ENCODE results near the gene PARP11.

PARP11 gene

GRCh38 chr12:3789838-3790237 is 83.4 kb downstream of the PARP11 start:
- Histone ChIP-seq H3K27ac (no peak overlapping the region), H3K9me3 (no peaks in the 10 kb centered on the region), H3K4me3 (ENCODE audit: low read depth in 1 of 2, low read length in 1 of 2) (no peak overlapping the region), H3K36me3 (no peaks in the 10 kb centered on the region), H3K4me1 (ENCODE audit: control insufficient read depth in 1 of 2, insufficient read depth in 1 of 2, low read depth in 1 of 2, low read length in 1 of 2) (no peaks in the 10 kb centered on the region), H3K27me3 (no peaks in the 10 kb centered on the region)
- TF ChIP-seq CTCF (IDR thresholded peaks at IDR 0.05) = no peak

- no peak overlapping the region for H3K27ac ChIP-seq
- H3K27me3 ChIP-seq = peaks cover 1% of the 10 kb centered on the region
- TF ChIP-seq CTCF (IDR thresholded peaks at IDR 0.05) = peak; percentile 52
- H3K4me1 ChIP-seq (ENCODE audit: control insufficient read depth in 1 of 2, insufficient read depth in 1 of 2, low read depth in 1 of 2, low read length in 1 of 2) = no peaks in the 10 kb centered on the region
- no peak overlapping the region for H3K4me3 ChIP-seq (ENCODE audit: low read depth in 1 of 2, low read length in 1 of 2)
- H3K36me3 ChIP-seq = no peaks in the 10 kb centered on the region
- no peaks in the 10 kb centered on the region for H3K9me3 ChIP-seq
Measured at GRCh38 chr12:3777206-3777809, 95.9 kb downstream of the PARP11 start.

GRCh38 chr12:3775385-3776035 is 97.7 kb downstream of the PARP11 start:
- Histone ChIP-seq H3K36me3 (no peaks in the 10 kb centered on the region), H3K27ac (no peak overlapping the region), H3K9me3 (no peaks in the 10 kb centered on the region), H3K4me3 (ENCODE audit: low read depth in 1 of 2, low read length in 1 of 2) (no peak overlapping the region), H3K4me1 (ENCODE audit: control insufficient read depth in 1 of 2, insufficient read depth in 1 of 2, low read depth in 1 of 2, low read length in 1 of 2) (no peaks in the 10 kb centered on the region), H3K27me3 (no peaks in the 10 kb centered on the region)
- TF ChIP-seq CTCF (IDR thresholded peaks at IDR 0.05) = no peak

GRCh38 chr12:3772380-3772779 is 100.8 kb downstream of the PARP11 start:
- H3K9me3 ChIP-seq = no peaks in the 10 kb centered on the region
- no peak for TF ChIP-seq CTCF (IDR thresholded peaks at IDR 0.05)
- H3K27ac ChIP-seq = no peak overlapping the region
- no peak overlapping the region for H3K4me3 ChIP-seq (ENCODE audit: low read depth in 1 of 2, low read length in 1 of 2)
- H3K4me1 ChIP-seq (ENCODE audit: control insufficient read depth in 1 of 2, insufficient read depth in 1 of 2, low read depth in 1 of 2, low read length in 1 of 2) = no peaks in the 10 kb centered on the region
- H3K36me3 ChIP-seq = no peaks in the 10 kb centered on the region
- H3K27me3 ChIP-seq = no peaks in the 10 kb centered on the region

GRCh38 chr12:3771853-3772252 is 101.3 kb downstream of the PARP11 start:
- Histone ChIP-seq H3K27me3 (no peaks in the 10 kb centered on the region), H3K9me3 (no peaks in the 10 kb centered on the region), H3K27ac (no peak overlapping the region), H3K4me1 (ENCODE audit: control insufficient read depth in 1 of 2, insufficient read depth in 1 of 2, low read depth in 1 of 2, low read length in 1 of 2) (no peaks in the 10 kb centered on the region), H3K36me3 (no peaks in the 10 kb centered on the region), H3K4me3 (ENCODE audit: low read depth in 1 of 2, low read length in 1 of 2) (no peak overlapping the region)
- no peak for TF ChIP-seq CTCF (IDR thresholded peaks at IDR 0.05)
